HepG2 (cell line): ENCODE measurements around the gene UCKL1. TPM values are rescaled to one million over a fixed set of nuclear protein-coding genes. Genes with fewer than 3 reads are reported as not detected.

Source experiments
- CHD4 ChIP-seq: fragments of 200-600 bp; sonication (generic); IDR thresholded peaks from 2 replicates; pipeline ENCODE4 v1.7.0; 2017; ENCODE audit warnings: mild to moderate bottlenecking, low read length, borderline replicate concordance
- CREB3 ChIP-seq: sonication (generic); formaldehyde crosslinking; IDR thresholded peaks from 2 replicates; pipeline ENCODE4 v1.5.0; 2020; ENCODE audit warnings: missing genetic modification reagents
- CREM ChIP-seq, 2 experiments: sonication (generic) in 1 of 2; formaldehyde crosslinking in 1 of 2; IDR thresholded peaks; 2 replicates each; pipeline versions ENCODE4 v1.4.0 to v1.6.1; 2016 to 2020; ENCODE audit warnings: antibody characterized with exemption in 1 of 2, mild to moderate bottlenecking in 1 of 2, missing genetic modification reagents in 1 of 2
- GATAD2A ChIP-seq: IDR thresholded peaks from 2 replicates; pipeline ENCODE4 v1.6.1; 2016
- HNRNPLL ChIP-seq: fragments of 200-400 bp; formaldehyde crosslinking; IDR thresholded peaks from 2 replicates; pipeline ENCODE4 v1.6.1; 2017; ENCODE audit warnings: mild to moderate bottlenecking, low read depth, low read length; ENCODE audit not compliant: poor library complexity, severe bottlenecking
- KLF13 ChIP-seq: sonication (generic); formaldehyde crosslinking; IDR thresholded peaks from 2 replicates; pipeline ENCODE4 v1.4.0; 2020; ENCODE audit warnings: mild to moderate bottlenecking, missing genetic modification reagents
- PHF8 ChIP-seq: sonication (generic); formaldehyde crosslinking; IDR thresholded peaks from 2 replicates; pipeline ENCODE4 v1.5.0; 2020; ENCODE audit warnings: missing genetic modification reagents
- TFE3 ChIP-seq: IDR thresholded peaks from 2 replicates; pipeline ENCODE4 v1.6.1; 2016
- TRIM22 ChIP-seq: fragments of 450-650 bp; IDR thresholded peaks from 2 replicates; pipeline ENCODE4 v1.6.1; 2017
- ZBTB37 ChIP-seq: sonication (generic); formaldehyde crosslinking; IDR thresholded peaks from 2 replicates; pipeline ENCODE4 v1.4.0; 2020; ENCODE audit warnings: mild to moderate bottlenecking, missing genetic modification reagents
- ZBTB7B ChIP-seq: sonication (generic); formaldehyde crosslinking; IDR thresholded peaks from 2 replicates; pipeline ENCODE4 v1.4.0; 2020; ENCODE audit warnings: missing genetic modification reagents
- ZFP36L1 ChIP-seq: sonication (generic); formaldehyde crosslinking; IDR thresholded peaks from 2 replicates; pipeline ENCODE4 v1.8.0; 2022; ENCODE audit warnings: mild to moderate bottlenecking, missing genetic modification reagents, moderate library complexity
- ZNF619 ChIP-seq: sonication (generic); formaldehyde crosslinking; IDR thresholded peaks from 2 replicates; pipeline ENCODE4 v1.4.0; 2020; ENCODE audit warnings: mild to moderate bottlenecking, missing genetic modification reagents
- ZNF724P ChIP-seq: sonication (generic); formaldehyde crosslinking; IDR thresholded peaks from 2 replicates; pipeline ENCODE4 v1.8.0; 2022; ENCODE audit warnings: missing genetic modification reagents, borderline replicate concordance
- polyA plus RNA-seq, 8 experiments: library from polyadenylated mRNA; depleted of rRNA in 3 of 8; stranded (reverse) in 7 of 8; unstranded in 1 of 8; fragments of >200 nt; fragmentation: Illumina TruSeq in 4 of 8; extraction: Trizol in 4 of 8; gene quantifications; 2 replicates each; pipeline versions ENCODE4 v1.2.1 to v1.2.3, GENCODE V29; 2011 to 2016; ENCODE audit warnings: low read depth in 4 of 8, missing spikeins in 1 of 8, mixed read lengths in 1 of 8; ENCODE audit not compliant: insufficient read depth in 1 of 8
- total RNA-seq, 5 experiments: library from RNA; depleted of rRNA; stranded (reverse); fragments of >200 nt; fragmentation: Illumina TruSeq; extraction: Trizol; gene quantifications; 2 replicates each; pipeline ENCODE4 v1.2.3, GENCODE V29; 2016; ENCODE audit warnings: low read depth in 1 of 5
- TF ChIP-seq, protein P1 (sequence below): sonication (generic); formaldehyde crosslinking; IDR thresholded peaks from 2 replicates; pipeline ENCODE4 v1.4.0; 2020; ENCODE audit warnings: missing genetic modification reagents
- TF ChIP-seq, protein P2 (sequence below): sonication (generic); formaldehyde crosslinking; IDR thresholded peaks from 2 replicates; pipeline ENCODE4 v1.9.0; 2022; ENCODE audit warnings: low read depth, missing genetic modification reagents

UCKL1 gene
- total and polyA plus RNA-seq, 2 of the 13 experiments (the other 11 are each of a cell fraction or from before 2014, with no cell fraction given): 50.2 to 126 TPM

- TF ChIP-seq GATAD2A (CRISPR knock-in tag): peak; percentile 87
- TF ChIP-seq PHF8: peak; percentile 77
- TF ChIP-seq, protein P1, sequence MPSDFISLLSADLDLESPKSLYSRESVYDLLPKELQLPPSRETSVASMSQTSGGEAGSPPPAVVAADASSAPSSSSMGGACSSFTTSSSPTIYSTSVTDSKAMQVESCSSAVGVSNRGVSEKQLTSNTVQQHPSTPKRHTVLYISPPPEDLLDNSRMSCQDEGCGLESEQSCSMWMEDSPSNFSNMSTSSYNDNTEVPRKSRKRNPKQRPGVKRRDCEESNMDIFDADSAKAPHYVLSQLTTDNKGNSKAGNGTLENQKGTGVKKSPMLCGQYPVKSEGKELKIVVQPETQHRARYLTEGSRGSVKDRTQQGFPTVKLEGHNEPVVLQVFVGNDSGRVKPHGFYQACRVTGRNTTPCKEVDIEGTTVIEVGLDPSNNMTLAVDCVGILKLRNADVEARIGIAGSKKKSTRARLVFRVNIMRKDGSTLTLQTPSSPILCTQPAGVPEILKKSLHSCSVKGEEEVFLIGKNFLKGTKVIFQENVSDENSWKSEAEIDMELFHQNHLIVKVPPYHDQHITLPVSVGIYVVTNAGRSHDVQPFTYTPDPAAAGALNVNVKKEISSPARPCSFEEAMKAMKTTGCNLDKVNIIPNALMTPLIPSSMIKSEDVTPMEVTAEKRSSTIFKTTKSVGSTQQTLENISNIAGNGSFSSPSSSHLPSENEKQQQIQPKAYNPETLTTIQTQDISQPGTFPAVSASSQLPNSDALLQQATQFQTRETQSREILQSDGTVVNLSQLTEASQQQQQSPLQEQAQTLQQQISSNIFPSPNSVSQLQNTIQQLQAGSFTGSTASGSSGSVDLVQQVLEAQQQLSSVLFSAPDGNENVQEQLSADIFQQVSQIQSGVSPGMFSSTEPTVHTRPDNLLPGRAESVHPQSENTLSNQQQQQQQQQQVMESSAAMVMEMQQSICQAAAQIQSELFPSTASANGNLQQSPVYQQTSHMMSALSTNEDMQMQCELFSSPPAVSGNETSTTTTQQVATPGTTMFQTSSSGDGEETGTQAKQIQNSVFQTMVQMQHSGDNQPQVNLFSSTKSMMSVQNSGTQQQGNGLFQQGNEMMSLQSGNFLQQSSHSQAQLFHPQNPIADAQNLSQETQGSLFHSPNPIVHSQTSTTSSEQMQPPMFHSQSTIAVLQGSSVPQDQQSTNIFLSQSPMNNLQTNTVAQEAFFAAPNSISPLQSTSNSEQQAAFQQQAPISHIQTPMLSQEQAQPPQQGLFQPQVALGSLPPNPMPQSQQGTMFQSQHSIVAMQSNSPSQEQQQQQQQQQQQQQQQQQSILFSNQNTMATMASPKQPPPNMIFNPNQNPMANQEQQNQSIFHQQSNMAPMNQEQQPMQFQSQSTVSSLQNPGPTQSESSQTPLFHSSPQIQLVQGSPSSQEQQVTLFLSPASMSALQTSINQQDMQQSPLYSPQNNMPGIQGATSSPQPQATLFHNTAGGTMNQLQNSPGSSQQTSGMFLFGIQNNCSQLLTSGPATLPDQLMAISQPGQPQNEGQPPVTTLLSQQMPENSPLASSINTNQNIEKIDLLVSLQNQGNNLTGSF: peak; percentile 86; the same call in 1 of the 2 replicates
- TF ChIP-seq TFE3 (CRISPR knock-in tag): peak; percentile 68
- TF ChIP-seq, protein P2, sequence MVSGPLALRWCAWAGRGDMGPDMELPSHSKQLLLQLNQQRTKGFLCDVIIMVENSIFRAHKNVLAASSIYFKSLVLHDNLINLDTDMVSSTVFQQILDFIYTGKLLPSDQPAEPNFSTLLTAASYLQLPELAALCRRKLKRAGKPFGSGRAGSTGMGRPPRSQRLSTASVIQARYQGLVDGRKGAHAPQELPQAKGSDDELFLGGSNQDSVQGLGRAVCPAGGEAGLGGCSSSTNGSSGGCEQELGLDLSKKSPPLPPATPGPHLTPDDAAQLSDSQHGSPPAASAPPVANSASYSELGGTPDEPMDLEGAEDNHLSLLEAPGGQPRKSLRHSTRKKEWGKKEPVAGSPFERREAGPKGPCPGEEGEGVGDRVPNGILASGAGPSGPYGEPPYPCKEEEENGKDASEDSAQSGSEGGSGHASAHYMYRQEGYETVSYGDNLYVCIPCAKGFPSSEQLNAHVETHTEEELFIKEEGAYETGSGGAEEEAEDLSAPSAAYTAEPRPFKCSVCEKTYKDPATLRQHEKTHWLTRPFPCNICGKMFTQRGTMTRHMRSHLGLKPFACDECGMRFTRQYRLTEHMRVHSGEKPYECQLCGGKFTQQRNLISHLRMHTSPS (CRISPR knock-in tag): peak; percentile 66
- TF ChIP-seq ZBTB37 (CRISPR knock-in tag): no peak
- no peak for TF ChIP-seq ZFP36L1 (CRISPR knock-in tag)
- TF ChIP-seq ZBTB7B (CRISPR knock-in tag): peak; percentile 94
- TF ChIP-seq KLF13 (CRISPR knock-in tag): peak; percentile 40; the same call in 1 of the 2 replicates
- peak; percentile 85 for TF ChIP-seq HNRNPLL
- no peak for TF ChIP-seq TRIM22
- TF ChIP-seq ZNF724P: peak; percentile 89
- TF ChIP-seq CREM (IDR thresholded peaks at IDR 0.05): 0 out of 2 replicates have a peak, but pooled peaks have one; percentile 18
- TF ChIP-seq CREM (CRISPR knock-in tag; IDR thresholded peaks at IDR 0.05): no peak; the same call in 1 of the 2 replicates
- 0 out of 2 replicates have a peak, but pooled peaks have one; percentile 80 for TF ChIP-seq CREB3 (CRISPR knock-in tag)
- TF ChIP-seq ZNF619 (CRISPR knock-in tag): peak; percentile 96
- no peak for TF ChIP-seq CHD4
Measured at GRCh38 chr20:63973636-63974401, 17.6 kb upstream of the UCKL1 start (continued).
